ENCODE data around the gene EFNA5.

- TF ChIP-seq, protein P1, sequence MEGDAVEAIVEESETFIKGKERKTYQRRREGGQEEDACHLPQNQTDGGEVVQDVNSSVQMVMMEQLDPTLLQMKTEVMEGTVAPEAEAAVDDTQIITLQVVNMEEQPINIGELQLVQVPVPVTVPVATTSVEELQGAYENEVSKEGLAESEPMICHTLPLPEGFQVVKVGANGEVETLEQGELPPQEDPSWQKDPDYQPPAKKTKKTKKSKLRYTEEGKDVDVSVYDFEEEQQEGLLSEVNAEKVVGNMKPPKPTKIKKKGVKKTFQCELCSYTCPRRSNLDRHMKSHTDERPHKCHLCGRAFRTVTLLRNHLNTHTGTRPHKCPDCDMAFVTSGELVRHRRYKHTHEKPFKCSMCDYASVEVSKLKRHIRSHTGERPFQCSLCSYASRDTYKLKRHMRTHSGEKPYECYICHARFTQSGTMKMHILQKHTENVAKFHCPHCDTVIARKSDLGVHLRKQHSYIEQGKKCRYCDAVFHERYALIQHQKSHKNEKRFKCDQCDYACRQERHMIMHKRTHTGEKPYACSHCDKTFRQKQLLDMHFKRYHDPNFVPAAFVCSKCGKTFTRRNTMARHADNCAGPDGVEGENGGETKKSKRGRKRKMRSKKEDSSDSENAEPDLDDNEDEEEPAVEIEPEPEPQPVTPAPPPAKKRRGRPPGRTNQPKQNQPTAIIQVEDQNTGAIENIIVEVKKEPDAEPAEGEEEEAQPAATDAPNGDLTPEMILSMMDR (tag by site-specific recombination; IDR thresholded peaks at IDR 0.05): no peak
- TF ChIP-seq, protein P2, sequence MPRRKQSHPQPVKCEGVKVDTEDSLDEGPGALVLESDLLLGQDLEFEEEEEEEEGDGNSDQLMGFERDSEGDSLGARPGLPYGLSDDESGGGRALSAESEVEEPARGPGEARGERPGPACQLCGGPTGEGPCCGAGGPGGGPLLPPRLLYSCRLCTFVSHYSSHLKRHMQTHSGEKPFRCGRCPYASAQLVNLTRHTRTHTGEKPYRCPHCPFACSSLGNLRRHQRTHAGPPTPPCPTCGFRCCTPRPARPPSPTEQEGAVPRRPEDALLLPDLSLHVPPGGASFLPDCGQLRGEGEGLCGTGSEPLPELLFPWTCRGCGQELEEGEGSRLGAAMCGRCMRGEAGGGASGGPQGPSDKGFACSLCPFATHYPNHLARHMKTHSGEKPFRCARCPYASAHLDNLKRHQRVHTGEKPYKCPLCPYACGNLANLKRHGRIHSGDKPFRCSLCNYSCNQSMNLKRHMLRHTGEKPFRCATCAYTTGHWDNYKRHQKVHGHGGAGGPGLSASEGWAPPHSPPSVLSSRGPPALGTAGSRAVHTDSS (tag by site-specific recombination; IDR thresholded peaks at IDR 0.05): no peak
- TF ChIP-seq ZBTB7A (tag by site-specific recombination; IDR thresholded peaks at IDR 0.05; ENCODE audit: low read depth) (no peak), ZNF274 (IDR thresholded peaks at IDR 0.05; ENCODE audit: low read length) (no peak), ZNF274 (tag by site-specific recombination; IDR thresholded peaks at IDR 0.05; ENCODE audit: borderline replicate concordance) (no peak), SETDB1 (IDR thresholded peaks at IDR 0.05; ENCODE audit: insufficient read length, low read length) (no peak), ZNF416 (tag by site-specific recombination; IDR thresholded peaks at IDR 0.05) (no peak), ZNF624 (tag by site-specific recombination; IDR thresholded peaks at IDR 0.05) (no peak), ZNF747 (tag by site-specific recombination; IDR thresholded peaks at IDR 0.05) (no peak), ZNF830 (tag by site-specific recombination; IDR thresholded peaks at IDR 0.05; ENCODE audit: low read depth) (no peak), ZNF10 (tag by site-specific recombination; IDR thresholded peaks at IDR 0.05) (no peak), PATZ1 (tag by site-specific recombination; IDR thresholded peaks at IDR 0.05) (no peak), ATF2 (tag by site-specific recombination; IDR thresholded peaks at IDR 0.05; ENCODE audit: low read depth) (no peak), ZNF768 (tag by site-specific recombination; IDR thresholded peaks at IDR 0.05) (no peak)
Measured at GRCh38 chr5:107705402-107706014, 34.8 kb upstream of the EFNA5 start.

Measured in HEK293 (cell line).